ENCODE data around the gene ARGFX.

DNA sequence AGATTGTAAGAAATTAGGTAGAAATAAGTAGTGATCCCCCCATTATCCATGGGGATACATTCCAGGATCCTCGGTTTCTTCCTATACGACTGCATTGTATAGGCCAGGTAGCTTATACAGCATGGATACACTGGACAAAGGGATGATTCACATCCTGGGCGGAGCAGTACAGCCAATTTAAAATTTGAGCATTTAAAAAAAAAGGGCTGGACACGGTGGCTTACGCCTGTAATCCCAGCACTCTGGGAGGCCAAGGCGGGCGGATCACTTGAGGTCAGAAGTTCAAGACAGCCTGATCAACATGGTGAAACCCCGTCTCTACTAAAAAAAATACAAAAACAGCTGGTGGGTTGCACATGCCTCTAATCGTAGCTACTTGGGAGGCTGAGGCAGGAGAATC, 976 bp upstream of the ARGFX start:
- no peak for TF ChIP-seq CTCF (IDR thresholded peaks at IDR 0.05)
- no peak for TF ChIP-seq POLR2A (IDR thresholded peaks at IDR 0.05)

Data from thyroid gland (tissue), 4 donors.